CD4-positive, alpha-beta memory T cell (primary cell): ENCODE measurements around the gene ITGA8. TPM values are rescaled to one million over a fixed set of nuclear protein-coding genes. Genes with fewer than 3 reads are reported as not detected.

ENCODE experiments used
- CTCF ChIA-PET: fragments of 350-600 bp; sonication (Branson Sonifier 250); formaldehyde crosslinking; loops from one replicate; lab custom pipeline; 2021; ENCODE audit warnings: inconsistent platforms; ENCODE audit not compliant: partially characterized antibody; lab: Charles Lee
- POLR2A ChIA-PET: fragments of 350-600 bp; sonication (Branson Sonifier 250); formaldehyde crosslinking; loops from one replicate; lab custom pipeline; 2021; ENCODE audit not compliant: partially characterized antibody; lab: Charles Lee
- DNase-seq, 5 donors: peaks; one replicate each; pipeline versions ENCODE4 v3.0.0 to v3.0.0-alpha.2; 2020 to 2022; ENCODE audit warnings: mixed read lengths in 1 of 5
- H3K27ac ChIP-seq: one replicate; pipeline ENCODE4 v1.7.0; 2013; ENCODE audit warnings: low read depth, low read length
- H3K27me3 ChIP-seq: 2 replicates; pipeline ENCODE4 v1.7.0; 2013; ENCODE audit warnings: mild to moderate bottlenecking, low read length, moderate library complexity; ENCODE audit not compliant: insufficient read depth
- H3K36me3 ChIP-seq: 2 replicates; pipeline ENCODE4 v1.7.0; 2013; ENCODE audit warnings: mild to moderate bottlenecking, low read length, moderate library complexity; ENCODE audit not compliant: insufficient read depth
- H3K4me1 ChIP-seq: 2 replicates; pipeline ENCODE4 v1.7.0; 2013; ENCODE audit warnings: mild to moderate bottlenecking, low read length, moderate library complexity; ENCODE audit not compliant: insufficient read depth
- H3K4me3 ChIP-seq, 2 donors: one replicate each; pipeline ENCODE4 v1.7.0; 2013; ENCODE audit warnings: low read length in 2 of 2, mild to moderate bottlenecking in 1 of 2
- H3K9me3 ChIP-seq, 2 donors: one replicate each; pipeline ENCODE4 v1.7.0; 2013; ENCODE audit warnings: low read length in 2 of 2, control low read depth in 1 of 2; ENCODE audit not compliant: control insufficient read depth in 1 of 2
- H3K27ac Mint-ChIP-seq, 7 donors: one replicate each; pipeline ENCODE4 v1.8.0; 2020 to 2021; ENCODE audit warnings: mixed read lengths in 7 of 7, mild to moderate bottlenecking in 6 of 7, inconsistent platforms in 3 of 7, moderate library complexity in 3 of 7
- H3K27me3 Mint-ChIP-seq, 2 donors: one replicate each; pipeline ENCODE4 v1.8.0; 2020 to 2021; ENCODE audit warnings: mixed read lengths in 2 of 2
- H3K36me3 Mint-ChIP-seq, 2 donors: one replicate each; pipeline ENCODE4 v1.8.0; 2020 to 2021; ENCODE audit warnings: mixed read lengths in 2 of 2, inconsistent platforms in 1 of 2, mild to moderate bottlenecking in 1 of 2
- H3K4me1 Mint-ChIP-seq, 4 donors: one replicate each; pipeline ENCODE4 v1.8.0; 2020 to 2021; ENCODE audit warnings: mixed read lengths in 4 of 4, mild to moderate bottlenecking in 1 of 4
- H3K4me3 Mint-ChIP-seq, 8 donors: one replicate each; pipeline ENCODE4 v1.8.0; 2020 to 2021; ENCODE audit warnings: mixed read lengths in 8 of 8, mild to moderate bottlenecking in 7 of 8, moderate library complexity in 6 of 8, inconsistent platforms in 3 of 8
- H3K9me3 Mint-ChIP-seq, 8 donors: one replicate each; pipeline ENCODE4 v1.8.0; 2020 to 2021; ENCODE audit warnings: mixed read lengths in 8 of 8, mild to moderate bottlenecking in 5 of 8, inconsistent platforms in 3 of 8, moderate library complexity in 1 of 8
- intact Hi-C: fragments of 100-400 bp; cut with micrococcal nuclease; formaldehyde crosslinking; loops from one replicate; pipeline ENCODE4 v1.15.1; 2023
- polyA plus RNA-seq, 2 donors: library from polyadenylated mRNA; unstranded; fragments of 300-500 nt; fragmentation: Illumina TruSeq; gene quantifications; one replicate each; pipeline ENCODE4 v1.2.3, GENCODE V29; 2021
- total RNA-seq, 2 experiments: library from RNA; stranded (reverse); gene quantifications; one replicate each; pipeline ENCODE4 v1.2.3, GENCODE V29; 2021

The ITGA8 gene
- total and polyA plus RNA-seq, 4 experiments from 2014 or later: not detected

DNA sequence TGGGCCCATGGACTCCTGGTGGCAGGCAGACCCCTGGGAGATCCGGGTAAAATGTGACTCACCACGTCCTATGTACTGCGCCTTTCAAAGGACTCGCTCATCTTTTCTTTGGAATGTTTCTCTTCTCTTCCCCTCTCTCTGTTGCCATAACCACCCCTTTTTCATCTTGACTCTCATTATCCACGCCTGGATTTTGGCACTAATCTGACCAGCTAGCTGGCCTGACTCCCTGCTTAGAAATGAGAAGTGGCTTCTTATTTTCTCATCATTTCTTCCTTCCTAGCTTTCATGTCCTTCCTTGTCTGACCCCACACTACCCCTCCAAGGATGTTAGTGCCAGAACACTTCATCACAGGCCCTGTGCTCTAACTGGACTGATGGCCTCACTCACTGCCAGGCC, 250.6 kb downstream of the ITGA8 start:
- no peaks in the 10 kb centered on the region for H3K4me1 Mint-ChIP-seq
- no peak overlapping the region for H3K4me3 ChIP-seq
- no peaks in the 10 kb centered on the region for H3K36me3 Mint-ChIP-seq
- no peak overlapping the region for H3K4me3 Mint-ChIP-seq
- H3K27ac ChIP-seq: no peak overlapping the region
- H3K27me3 Mint-ChIP-seq: peaks cover 18 to 25% of the 10 kb centered on the region in 2 donors
- no peak for DNase-seq
- H3K27ac Mint-ChIP-seq: no peak overlapping the region
- no peaks in the 10 kb centered on the region for H3K36me3 ChIP-seq
- POLR2A ChIA-PET: no interaction called here
- no peaks in the 10 kb centered on the region for H3K4me1 ChIP-seq
- H3K9me3 ChIP-seq: no peaks in the 10 kb centered on the region
- peaks cover 0 to 5% (median 1%) of the 10 kb centered on the region in 8 donors for H3K9me3 Mint-ChIP-seq
- intact Hi-C loops: no loop called here
- no peaks in the 10 kb centered on the region for H3K27me3 ChIP-seq
- CTCF ChIA-PET: no interaction called here

DNA sequence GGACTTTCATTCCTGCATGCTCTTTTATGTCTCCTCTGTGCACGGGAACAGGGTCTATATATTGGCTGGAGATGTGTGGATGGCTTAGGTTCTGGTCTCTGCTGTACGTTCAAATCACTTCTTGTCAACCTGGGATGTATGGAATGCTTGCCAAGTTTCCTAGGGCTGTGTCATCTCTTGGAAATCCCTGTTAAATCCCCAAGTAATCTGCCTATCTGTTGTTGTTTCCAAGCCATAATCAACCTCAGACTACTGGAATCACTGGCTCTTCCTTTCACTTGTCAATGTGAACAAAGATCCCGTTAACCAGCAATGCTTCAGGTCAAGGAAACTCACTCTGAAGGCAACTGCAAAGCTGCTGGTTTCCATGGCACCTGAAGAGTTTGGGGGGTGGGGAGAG, 255.3 kb downstream of the ITGA8 start:
- Histone ChIP-seq H3K9me3 (no peaks in the 10 kb centered on the region), H3K4me3 (no peak overlapping the region), H3K36me3 (no peaks in the 10 kb centered on the region), H3K4me1 (no peaks in the 10 kb centered on the region), H3K27ac (no peak overlapping the region), H3K27me3 (no peaks in the 10 kb centered on the region)
- POLR2A ChIA-PET: no interaction called here
- no peak overlapping the region for H3K4me3 Mint-ChIP-seq
- DNase-seq: no peak
- H3K9me3 Mint-ChIP-seq: peaks cover 0 to 20% (median 5%) of the 10 kb centered on the region in 8 donors
- no peaks in the 10 kb centered on the region for H3K36me3 Mint-ChIP-seq
- no peak overlapping the region for H3K27ac Mint-ChIP-seq
- peaks cover 14 to 29% of the 10 kb centered on the region in 2 donors for H3K27me3 Mint-ChIP-seq
- H3K4me1 Mint-ChIP-seq: peaks cover 0 to 1% (median 0%) of the 10 kb centered on the region in 4 donors
- CTCF ChIA-PET: no interaction called here
- intact Hi-C loops: no loop called here

Other genes starting within 250 kb of the ITGA8 start
- 10 to 100 TPM; 35.8 to 40.4 TPM for gene MINDY3, start 140.6 kb upstream of the ITGA8 start, total RNA-seq
- gene MINDY3, start 140.6 kb upstream of the ITGA8 start, polyA plus RNA-seq: 1 to 10 TPM; 2.1 to 6.1 TPM